GM19395 (cell line): ENCODE results near the gene MORC1.
"Not testable (repeated sequence)": the region's sequence is repeated elsewhere in the genome, so short reads cannot be mapped to it uniquely, and the experiment has no call there.

Experiments used
- ATAC-seq: cut with Tn5 transposase; IDR thresholded peaks from one replicate; pipeline ENCODE4 v1.9.1; 2021; ENCODE audit warnings: mild to moderate bottlenecking, moderate library complexity; ENCODE audit not compliant: unreplicated experiment

Gene MORC1

DNA sequence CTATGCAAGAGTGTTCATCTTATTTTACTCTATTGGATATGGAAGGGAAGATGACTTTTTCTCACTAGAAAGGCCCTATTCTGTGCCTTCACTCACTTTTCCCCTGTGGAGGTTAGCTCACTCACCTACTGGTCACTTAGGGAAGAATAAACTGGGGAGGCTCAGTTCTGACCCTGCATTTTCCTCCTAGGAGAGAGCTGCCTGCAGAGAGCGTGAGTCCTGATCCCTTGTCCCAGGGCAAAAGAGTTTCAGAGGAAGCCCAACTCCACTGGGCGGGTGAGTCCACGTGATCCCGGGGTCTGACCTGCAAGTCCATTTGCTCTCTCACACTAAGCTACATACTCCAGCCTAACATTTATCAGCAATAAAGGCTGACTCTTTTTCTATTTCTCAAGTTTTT is 8.4 kb downstream of the MORC1 start:
- ATAC-seq = no peak

DNA sequence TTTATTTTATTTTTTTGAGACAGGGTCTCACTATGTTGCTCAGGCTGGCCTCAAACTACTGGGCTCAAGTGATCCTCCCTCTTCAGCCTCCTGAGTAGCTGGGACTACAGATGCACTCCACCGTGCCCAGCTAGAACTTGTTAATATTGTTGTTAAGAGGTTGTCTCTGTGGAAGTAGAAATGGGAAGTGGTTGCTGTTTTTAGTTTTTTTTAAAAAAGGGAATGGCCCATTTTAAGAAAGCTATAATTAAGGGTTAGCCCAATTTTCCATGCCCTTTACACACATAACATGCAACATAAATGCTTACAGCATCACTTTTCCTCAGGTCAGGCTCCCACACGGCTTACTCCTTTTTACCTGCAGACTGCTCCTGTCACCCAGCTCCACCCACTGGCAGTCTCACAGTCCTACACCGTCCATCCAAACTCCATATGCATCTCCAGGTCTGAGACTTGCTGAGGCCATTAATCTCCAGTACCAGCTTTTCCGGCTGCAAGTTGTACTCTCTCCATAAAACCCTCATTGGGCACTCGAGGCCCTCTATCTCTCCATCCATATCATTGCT is 19.8 kb downstream of the MORC1 start:
- no peak for ATAC-seq

DNA sequence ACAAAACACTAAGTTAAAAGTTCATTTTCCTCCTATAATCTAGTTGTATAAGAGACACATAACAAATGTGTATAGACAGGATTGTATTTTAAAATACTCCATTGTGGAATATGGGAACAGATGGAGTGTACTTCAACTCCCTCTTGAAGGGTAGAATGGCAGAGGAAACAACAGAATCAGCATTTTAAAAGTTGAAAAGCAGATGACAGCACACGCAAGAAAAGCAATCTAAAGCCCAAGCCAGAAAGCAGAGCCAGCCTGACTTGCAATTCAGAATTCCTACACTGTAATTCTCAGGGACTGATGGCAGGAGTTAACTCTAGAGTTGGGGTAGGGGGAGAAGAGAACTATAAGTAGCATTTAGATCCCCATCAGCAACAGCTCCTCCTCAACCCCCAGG is 22.8 kb downstream of the MORC1 start:
- ATAC-seq = no peak

GRCh38 chr3:109093561-109093960 is 24.4 kb downstream of the MORC1 start:
- ATAC-seq = no peak

DNA sequence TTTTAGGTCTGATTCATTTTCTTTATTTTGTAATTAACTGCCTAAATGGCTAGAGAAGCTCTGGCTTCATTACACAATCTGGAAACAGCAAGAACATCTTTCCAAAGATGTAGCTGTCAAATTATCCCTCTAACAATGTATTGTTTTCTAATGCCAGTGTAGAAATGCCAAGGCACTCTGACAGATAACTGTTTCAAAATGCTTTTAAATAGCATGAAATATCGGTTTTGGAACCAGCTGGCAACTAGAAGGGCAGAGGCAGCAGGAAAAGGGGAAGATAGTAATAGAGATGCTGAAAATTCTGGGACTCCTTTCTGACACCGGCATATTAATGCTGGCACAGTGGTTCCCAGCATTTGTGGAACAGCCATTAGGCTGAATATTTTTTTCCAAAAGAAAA is 26.1 kb downstream of the MORC1 start:
- no peak for ATAC-seq

GRCh38 chr3:109089265-109089664 is 28.7 kb downstream of the MORC1 start:
- no peak for ATAC-seq

DNA sequence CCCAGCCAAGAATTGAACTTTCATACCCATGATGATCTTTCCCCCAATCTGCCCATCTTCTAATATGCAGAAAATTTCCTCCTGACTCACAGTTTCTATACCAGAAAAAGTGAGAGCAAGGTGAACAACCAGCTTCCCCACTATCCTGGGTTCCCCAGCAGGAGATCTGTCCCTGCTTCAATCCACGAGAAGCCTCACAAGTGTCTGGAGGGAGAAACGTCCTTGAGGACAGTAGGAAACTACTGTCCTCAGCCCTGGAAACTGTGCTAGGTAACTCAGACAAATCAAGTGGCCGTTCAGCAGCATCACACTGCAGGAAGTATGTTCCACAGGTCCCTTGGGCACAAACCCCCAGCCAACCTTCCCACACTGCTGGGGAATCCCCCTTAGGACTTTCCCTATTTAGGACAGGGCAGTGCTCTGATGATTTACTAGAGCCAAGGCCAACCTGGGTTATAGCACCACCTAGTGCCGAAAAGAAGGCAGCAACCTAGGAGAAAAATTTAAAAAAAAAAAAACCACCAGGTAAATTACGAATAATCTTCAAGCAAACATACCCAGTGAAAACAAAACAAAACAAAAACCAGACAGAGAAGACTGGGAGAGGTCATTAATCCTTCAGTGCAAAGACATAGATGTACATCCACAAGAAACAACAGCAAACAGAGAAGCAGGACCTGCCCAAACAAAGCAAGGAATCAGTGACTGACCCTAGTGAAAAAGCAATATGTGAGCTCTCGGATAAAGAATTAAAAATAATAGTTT is 36.0 kb downstream of the MORC1 start:
- peak; percentile 96 for ATAC-seq

DNA sequence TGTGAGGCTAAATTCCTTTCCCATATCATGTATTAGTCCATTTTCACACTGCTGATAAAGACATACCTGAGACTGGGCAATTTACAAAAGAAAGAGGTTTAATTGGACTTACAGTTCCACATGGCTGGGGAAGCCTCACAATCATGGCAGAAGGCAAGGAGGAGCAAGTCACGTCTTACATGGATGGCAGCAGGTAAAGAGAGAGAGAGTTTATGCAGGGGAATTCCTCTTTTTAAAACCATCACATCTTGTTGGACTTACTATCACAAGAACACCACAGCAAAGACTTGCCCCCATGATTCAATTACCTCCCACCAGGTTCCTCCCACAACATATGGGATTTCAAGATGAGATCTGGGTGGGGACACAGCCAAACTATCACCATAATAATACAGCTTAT is 37.8 kb downstream of the MORC1 start:
- not testable (repeated sequence) for ATAC-seq

DNA sequence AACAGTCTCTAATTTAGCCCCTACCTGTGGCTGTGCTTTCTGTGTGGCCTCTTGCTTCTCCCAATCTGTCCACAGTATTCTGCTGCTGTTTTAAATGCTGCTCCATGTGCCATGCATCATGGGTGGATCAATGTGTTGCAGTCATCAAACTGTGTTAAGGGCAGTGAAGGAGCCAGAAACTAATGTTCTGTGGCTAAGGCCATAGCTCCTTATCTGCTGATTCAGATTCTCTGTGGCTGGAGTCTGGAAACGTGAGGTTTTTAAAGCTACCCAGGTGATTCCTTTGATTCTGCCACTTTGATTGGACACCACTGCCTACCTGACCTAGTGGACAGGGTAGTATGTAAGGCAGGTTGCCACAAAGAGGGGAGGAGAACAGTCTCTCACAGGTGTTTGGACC is 44.8 kb downstream of the MORC1 start:
- no peak for ATAC-seq

GRCh38 chr3:109072194-109072593 is 45.7 kb downstream of the MORC1 start:
- ATAC-seq = peak; percentile 85

- ATAC-seq = peak; percentile 73
These were observed 46.4 kb downstream of the MORC1 start for GRCh38 chr3:109071350-109072142.

- ATAC-seq = no peak
These were observed 47.7 kb downstream of the MORC1 start for GRCh38 chr3:109070211-109070610.

GRCh38 chr3:109066864-109067263 is 51.1 kb downstream of the MORC1 start:
- ATAC-seq = no peak

- ATAC-seq = peak; percentile 91
These were observed 58.7 kb downstream of the MORC1 start for GRCh38 chr3:109059264-109059663.

GRCh38 chr3:109057616-109058015 is 60.3 kb downstream of the MORC1 start:
- no peak for ATAC-seq

DNA sequence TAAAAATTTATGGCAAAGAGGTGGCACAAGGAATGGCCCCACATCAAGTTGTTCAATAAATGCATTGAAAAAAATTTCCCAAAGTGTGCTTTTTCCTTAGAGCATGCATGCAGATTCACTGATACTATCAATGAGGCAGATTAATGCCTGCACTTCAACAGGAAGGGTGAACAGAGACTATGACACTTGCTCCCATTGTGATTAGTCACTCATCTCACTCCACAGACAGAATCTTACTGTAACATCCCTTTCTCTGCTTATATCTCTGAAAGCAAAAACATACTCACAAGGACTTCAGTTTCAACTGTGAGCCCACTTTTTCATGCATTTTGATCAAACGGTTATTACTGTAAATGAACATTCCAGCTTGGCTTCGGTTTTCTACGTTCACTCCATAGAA is 60.9 kb downstream of the MORC1 start:
- no peak for ATAC-seq

DNA sequence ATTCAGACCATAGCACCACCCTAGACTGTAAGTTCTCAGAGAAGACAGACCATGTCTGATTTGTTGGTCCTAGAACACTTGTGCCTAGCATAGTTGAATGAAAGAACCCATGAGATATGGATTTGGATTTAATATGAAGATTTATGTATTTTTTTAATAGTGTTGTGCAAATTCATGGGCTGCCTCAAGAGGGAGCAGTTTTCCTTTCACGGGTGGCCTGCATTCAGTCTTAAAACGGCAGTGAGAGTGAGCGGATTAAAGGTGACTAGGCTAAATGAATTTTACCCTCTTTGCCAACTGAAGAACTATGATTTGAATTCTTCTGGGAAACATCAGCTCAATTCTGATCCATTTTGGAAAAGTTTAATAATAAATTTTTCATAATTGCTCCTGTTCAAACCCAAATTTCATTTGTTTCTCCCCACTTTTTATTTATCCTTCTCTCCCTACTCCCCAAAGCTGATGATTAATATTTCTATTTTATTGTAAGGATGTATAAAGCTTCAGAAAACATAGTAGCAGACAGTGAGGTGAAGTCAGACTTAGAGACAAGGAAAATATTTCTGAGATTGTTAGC is 67.3 kb downstream of the MORC1 start:
- ATAC-seq = peak; percentile 68

DNA sequence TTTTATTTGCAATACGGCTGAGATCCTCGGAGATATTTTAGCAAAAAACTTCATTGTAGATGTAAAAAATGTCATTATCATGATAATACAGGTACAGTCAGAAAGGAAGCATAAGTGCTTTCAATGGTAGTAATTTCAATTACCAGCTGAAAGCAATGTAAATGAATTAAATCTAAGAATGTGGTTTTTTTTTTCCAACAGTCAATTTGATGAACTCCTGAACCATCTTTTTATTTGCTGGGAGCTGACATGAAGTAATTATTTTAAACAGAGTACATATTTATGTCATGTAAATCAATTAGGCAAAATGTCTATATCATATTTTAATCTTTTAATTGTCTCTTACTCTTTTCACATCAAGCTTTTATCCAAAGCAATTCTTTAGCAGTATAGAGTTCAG is 70.6 kb downstream of the MORC1 start:
- ATAC-seq = no peak

- peak; percentile 49 for ATAC-seq
These were observed 72.5 kb downstream of the MORC1 start for GRCh38 chr3:109045271-109046040.

DNA sequence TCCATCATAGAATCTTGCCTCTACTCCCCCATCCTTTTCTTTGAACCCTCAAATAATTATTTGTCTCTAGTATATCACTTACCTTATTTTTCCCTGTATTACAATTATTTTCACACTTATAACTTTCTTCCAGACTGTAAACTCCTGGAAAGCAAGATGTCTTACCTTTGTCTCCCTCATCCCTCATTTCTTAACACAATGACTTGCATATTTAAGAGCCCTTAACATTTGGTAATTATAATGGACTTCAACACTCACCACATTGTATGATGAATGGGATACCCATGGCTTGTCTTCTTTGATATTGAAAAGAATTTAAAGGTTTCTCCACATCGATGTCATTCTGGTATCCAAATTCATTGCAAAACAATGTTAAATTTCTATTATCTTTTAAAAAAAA is 82.9 kb downstream of the MORC1 start:
- ATAC-seq = no peak
